ENCODE results near the gene ZC3H6. TPM values are rescaled to one million over a fixed set of nuclear protein-coding genes. Genes with fewer than 3 reads are reported as not detected.

The ZC3H6 gene
- total and polyA plus RNA-seq, 2 donors (not counting 1 experiment from before 2014, with no cell fraction given): 2.8 to 21.9 TPM

DNA sequence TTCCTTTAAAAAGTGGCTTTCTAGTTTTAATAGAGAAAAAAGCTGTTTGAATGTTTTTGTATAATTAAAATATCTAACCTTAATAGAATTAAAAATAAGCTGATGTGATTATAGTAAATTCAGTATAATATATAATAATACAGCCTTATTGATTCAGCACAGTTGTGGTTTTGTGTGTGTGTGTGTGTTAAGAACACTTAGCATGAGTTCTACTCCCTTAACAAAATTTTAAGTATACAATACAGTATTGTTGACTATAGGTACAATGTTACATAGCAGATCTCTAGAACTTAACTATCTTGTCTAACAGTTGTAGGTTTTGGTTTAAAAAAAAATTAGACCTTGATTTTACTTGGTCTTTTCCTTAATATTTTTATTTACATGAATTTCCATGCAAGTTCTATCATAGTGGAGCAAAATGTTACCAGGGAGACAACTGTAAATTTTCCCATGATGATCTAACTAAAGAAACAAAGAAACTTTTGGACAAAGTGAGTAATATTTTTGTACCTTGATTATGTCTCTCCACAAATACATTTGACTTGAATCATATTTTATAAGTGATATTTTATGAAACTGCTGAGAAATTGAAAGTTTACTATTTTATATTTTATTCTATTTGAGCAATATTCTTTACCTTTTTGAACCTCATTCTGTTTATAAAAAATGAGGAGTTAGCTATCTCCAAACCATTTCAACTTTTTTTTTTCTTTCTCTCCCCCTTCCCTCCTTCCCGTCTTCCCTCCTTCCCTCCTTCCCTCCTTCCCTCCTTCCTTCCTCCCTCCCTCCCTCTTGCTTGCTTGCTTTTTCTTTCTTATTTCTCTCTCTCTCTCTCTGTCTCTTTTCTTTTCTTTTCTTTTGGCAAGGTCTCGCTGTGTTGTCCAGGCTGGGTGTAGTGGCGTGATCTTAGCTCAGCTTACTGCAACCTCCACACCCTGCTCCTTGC is 46.3 kb downstream of the ZC3H6 start:
- TF ChIP-seq, protein P1, sequence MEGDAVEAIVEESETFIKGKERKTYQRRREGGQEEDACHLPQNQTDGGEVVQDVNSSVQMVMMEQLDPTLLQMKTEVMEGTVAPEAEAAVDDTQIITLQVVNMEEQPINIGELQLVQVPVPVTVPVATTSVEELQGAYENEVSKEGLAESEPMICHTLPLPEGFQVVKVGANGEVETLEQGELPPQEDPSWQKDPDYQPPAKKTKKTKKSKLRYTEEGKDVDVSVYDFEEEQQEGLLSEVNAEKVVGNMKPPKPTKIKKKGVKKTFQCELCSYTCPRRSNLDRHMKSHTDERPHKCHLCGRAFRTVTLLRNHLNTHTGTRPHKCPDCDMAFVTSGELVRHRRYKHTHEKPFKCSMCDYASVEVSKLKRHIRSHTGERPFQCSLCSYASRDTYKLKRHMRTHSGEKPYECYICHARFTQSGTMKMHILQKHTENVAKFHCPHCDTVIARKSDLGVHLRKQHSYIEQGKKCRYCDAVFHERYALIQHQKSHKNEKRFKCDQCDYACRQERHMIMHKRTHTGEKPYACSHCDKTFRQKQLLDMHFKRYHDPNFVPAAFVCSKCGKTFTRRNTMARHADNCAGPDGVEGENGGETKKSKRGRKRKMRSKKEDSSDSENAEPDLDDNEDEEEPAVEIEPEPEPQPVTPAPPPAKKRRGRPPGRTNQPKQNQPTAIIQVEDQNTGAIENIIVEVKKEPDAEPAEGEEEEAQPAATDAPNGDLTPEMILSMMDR (IDR thresholded peaks at IDR 0.05): no peak
- TF ChIP-seq EZH2 (IDR thresholded peaks at IDR 0.05; ENCODE audit: borderline replicate concordance, insufficient read depth, low read depth, low read length, poor library complexity, severe bottlenecking): no peak
- Mint-ChIP-seq H3K4me3 (no peak overlapping the region), H3K27ac (no peak overlapping the region), H3K4me1 (no peaks in the 10 kb centered on the region), H3K9me3 (ENCODE audit: insufficient read depth) (no peaks in the 10 kb centered on the region), H3K27me3 (no peaks in the 10 kb centered on the region)
- Histone ChIP-seq H3K27ac (ENCODE audit: low read length in 2 of 2) (no peak overlapping the region), H3K4me1 (ENCODE audit: control insufficient read depth in 2 of 2, insufficient read depth in 2 of 2, low read length in 2 of 2) (no peaks in the 10 kb centered on the region), H3K9ac (ENCODE audit: low read length) (no peak overlapping the region), H3K4me2 (replicated peaks; ENCODE audit: low read depth, low read length, poor library complexity, severe bottlenecking) (no peak overlapping the region), H4K20me1 (ENCODE audit: control insufficient read depth, insufficient read depth, low read length, poor library complexity, severe bottlenecking) (no peaks in the 10 kb centered on the region), H3K36me3 (replicated peaks in 1 of 2; ENCODE audit: control extremely low read depth in 1 of 2, control insufficient read depth in 1 of 2, extremely low read depth in 1 of 2, insufficient read depth in 2 of 2, low read length in 1 of 2) (peaks cover 9 to 13% of the 10 kb centered on the region in 2 experiments), H2AFZ (ENCODE audit: insufficient read depth, low read depth, low read length, poor library complexity, severe bottlenecking) (no peak overlapping the region), H3K79me2 (ENCODE audit: control insufficient read depth, insufficient read depth, low read length) (no peaks in the 10 kb centered on the region), H3K4me3 (ENCODE audit: control extremely low read depth in 1 of 5, extremely low read depth in 1 of 5, insufficient read depth in 1 of 5, low read depth in 2 of 5, low read length in 4 of 5) (no peak overlapping the region), H3K27me3 (replicated peaks in 1 of 4; ENCODE audit: control extremely low read depth in 1 of 4, control insufficient read depth in 3 of 4, insufficient read depth in 4 of 4, low read length in 3 of 4) (no peaks in the 10 kb centered on the region), H3K9me3 (ENCODE audit: control extremely low read depth in 1 of 3, control insufficient read depth in 2 of 3, insufficient read depth in 1 of 3, low read length in 2 of 3) (no peaks in the 10 kb centered on the region)
- POLR2A ChIA-PET: no interaction called here
- intact Hi-C loops (cut with micrococcal nuclease): no loop called here
- ATAC-seq (ENCODE audit: low read depth) (no peak), DNase-seq (no peak)
- WGBS (ENCODE audit: insufficient coverage): 100% methylated on average over 1 of the region's 3 CpGs
- CTCF ChIA-PET: interaction anchor here (1.0 kb wide), 1 partner anchor 200 kb away, joined by 3 read pairs; no protein-coding TSS in a partner anchor

DNA sequence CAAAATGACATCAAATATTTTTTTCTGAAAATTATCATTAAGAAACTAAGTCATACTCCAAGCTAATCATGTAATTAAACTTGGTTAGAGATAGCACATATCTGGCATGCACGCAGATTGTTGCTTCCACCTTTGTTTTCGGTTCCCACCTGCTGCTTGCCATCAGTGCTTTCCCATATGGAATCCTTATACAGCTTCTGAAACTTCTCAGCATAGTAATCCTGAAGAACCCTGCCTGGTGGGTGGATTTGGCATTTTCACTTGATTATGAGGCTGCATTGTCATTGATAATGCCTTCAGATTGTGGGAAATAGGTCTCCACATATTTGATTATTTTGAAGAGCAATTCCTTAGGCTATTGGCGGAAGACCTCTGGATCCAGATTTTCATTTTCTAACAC is 47.5 kb downstream of the ZC3H6 start:
- H3K4me3 Mint-ChIP-seq: no peak overlapping the region
- ATAC-seq (ENCODE audit: low read depth): no peak
- ChIA-PET POLR2A (no interaction called here), CTCF (no interaction called here)
- no peaks in the 10 kb centered on the region for H3K27me3 Mint-ChIP-seq
- H3K27ac Mint-ChIP-seq: no peak overlapping the region
- Histone ChIP-seq H3K9ac (ENCODE audit: low read length) (no peak overlapping the region), H2AFZ (ENCODE audit: insufficient read depth, low read depth, low read length, poor library complexity, severe bottlenecking) (no peak overlapping the region), H4K20me1 (ENCODE audit: control insufficient read depth, insufficient read depth, low read length, poor library complexity, severe bottlenecking) (no peaks in the 10 kb centered on the region), H3K4me1 (ENCODE audit: control insufficient read depth in 2 of 2, insufficient read depth in 2 of 2, low read length in 2 of 2) (no peaks in the 10 kb centered on the region), H3K9me3 (ENCODE audit: control extremely low read depth in 1 of 3, control insufficient read depth in 2 of 3, insufficient read depth in 1 of 3, low read length in 2 of 3) (no peaks in the 10 kb centered on the region), H3K36me3 (replicated peaks in 1 of 2; ENCODE audit: control extremely low read depth in 1 of 2, control insufficient read depth in 1 of 2, extremely low read depth in 1 of 2, insufficient read depth in 2 of 2, low read length in 1 of 2) (peaks cover 6 to 8% of the 10 kb centered on the region in 2 experiments), H3K4me2 (replicated peaks; ENCODE audit: low read depth, low read length, poor library complexity, severe bottlenecking) (no peak overlapping the region), H3K27ac (ENCODE audit: low read length in 2 of 2) (no peak overlapping the region), H3K79me2 (ENCODE audit: control insufficient read depth, insufficient read depth, low read length) (no peaks in the 10 kb centered on the region), H3K27me3 (replicated peaks in 1 of 4; ENCODE audit: control extremely low read depth in 1 of 4, control insufficient read depth in 3 of 4, insufficient read depth in 4 of 4, low read length in 3 of 4) (no peaks in the 10 kb centered on the region), H3K4me3 (ENCODE audit: control extremely low read depth in 1 of 5, extremely low read depth in 1 of 5, insufficient read depth in 1 of 5, low read depth in 2 of 5, low read length in 4 of 5) (no peak overlapping the region)
- no peaks in the 10 kb centered on the region for H3K4me1 Mint-ChIP-seq
- TF ChIP-seq, protein P1 (IDR thresholded peaks at IDR 0.05): no peak
- TF ChIP-seq EZH2 (IDR thresholded peaks at IDR 0.05; ENCODE audit: borderline replicate concordance, insufficient read depth, low read depth, low read length, poor library complexity, severe bottlenecking): no peak
- DNase-seq: no peak
- H3K9me3 Mint-ChIP-seq (ENCODE audit: insufficient read depth): no peaks in the 10 kb centered on the region
- WGBS (ENCODE audit: insufficient coverage): 100% methylated on average over 1 of the region's 3 CpGs
- intact Hi-C loops (cut with micrococcal nuclease): no loop called here
